OCI-LY1 (cell line): Measurements from ENCODE around the gene RAD51AP1.

Experiments used
- H2AFZ ChIP-seq: fragments of 200-600 bp; sonication (generic), shearing (Covaris generic); 2 replicates; pipeline ENCODE4 v1.6.0; 2014; ENCODE audit warnings: antibody characterized with exemption, mild to moderate bottlenecking, low read length
- H3F3A ChIP-seq: fragments of 200-600 bp; sonication (generic), shearing (Covaris generic); 2 replicates; pipeline ENCODE4 v1.6.0; 2014; ENCODE audit warnings: mild to moderate bottlenecking, antibody characterized with exemption, low read length, moderate library complexity; ENCODE audit not compliant: insufficient read depth
- H3K27ac ChIP-seq: fragments of 200-600 bp; sonication (generic); 2 replicates; pipeline ENCODE4 v1.5.1; 2014; ENCODE audit warnings: low read length, mixed run types, mild to moderate bottlenecking, low read depth; ENCODE audit not compliant: poor library complexity, severe bottlenecking
- H3K27me3 ChIP-seq: fragments of 200-600 bp; sonication (generic); 2 replicates; pipeline ENCODE4 v1.6.0; 2014; ENCODE audit warnings: antibody characterized with exemption, mild to moderate bottlenecking, low read length, moderate library complexity; ENCODE audit not compliant: insufficient read depth
- H3K36me3 ChIP-seq: fragments of 200-600 bp; sonication (generic); 2 replicates; pipeline ENCODE4 v1.6.1; 2014; ENCODE audit warnings: mild to moderate bottlenecking, antibody characterized with exemption, low read length, moderate library complexity, mixed read lengths; ENCODE audit not compliant: insufficient read depth
- H3K4me1 ChIP-seq: fragments of 200-600 bp; sonication (generic); 2 replicates; pipeline ENCODE4 v1.5.1; 2014; ENCODE audit warnings: mild to moderate bottlenecking, low read length, moderate library complexity; ENCODE audit not compliant: insufficient read depth, severe bottlenecking
- H3K4me2 ChIP-seq: fragments of 200-600 bp; sonication (generic), shearing (Covaris generic); 2 replicates; pipeline ENCODE4 v1.6.1; 2014; ENCODE audit warnings: low read length
- H3K4me3 ChIP-seq: fragments of 200-600 bp; sonication (generic); 2 replicates; pipeline ENCODE4 v1.5.1; 2014; ENCODE audit warnings: low read length, low read depth, mild to moderate bottlenecking, mixed read lengths; ENCODE audit not compliant: poor library complexity, severe bottlenecking
- H3K79me2 ChIP-seq: fragments of 200-600 bp; shearing (Covaris generic); 2 replicates; pipeline ENCODE4 v1.6.1; 2016; ENCODE audit warnings: mixed run types, low read length, mixed read lengths; ENCODE audit not compliant: insufficient read depth
- H3K9ac ChIP-seq: fragments of 200-600 bp; sonication (generic), shearing (Covaris generic); 2 replicates; pipeline ENCODE4 v1.6.1; 2014; ENCODE audit warnings: mild to moderate bottlenecking, low read length, mixed read lengths
- H3K9me2 ChIP-seq: fragments of 200-600 bp; sonication (generic), shearing (Covaris generic); 2 replicates; pipeline ENCODE4 v1.6.1; 2014; ENCODE audit warnings: low read depth, mild to moderate bottlenecking, low read length, mixed read lengths
- H3K9me3 ChIP-seq: fragments of 200-600 bp; shearing (Covaris generic); 2 replicates; pipeline ENCODE4 v1.6.1; 2014; ENCODE audit warnings: low read length, mixed read lengths
- H4K20me1 ChIP-seq: fragments of 200-600 bp; sonication (generic), shearing (Covaris generic); 2 replicates; pipeline ENCODE4 v1.6.0; 2016; ENCODE audit warnings: mild to moderate bottlenecking, low read length; ENCODE audit not compliant: insufficient read depth
- EZH2 ChIP-seq: fragments of 200-600 bp; sonication (generic), shearing (Covaris generic); IDR thresholded peaks from 2 replicates; pipeline ENCODE4 v1.8.0; 2017; ENCODE audit warnings: borderline replicate concordance, mixed run types, mild to moderate bottlenecking, antibody characterized with exemption, low read length, moderate library complexity, mixed read lengths
- TF ChIP-seq, protein P1 (sequence below): fragments of 200-600 bp; sonication (generic), shearing (Covaris generic); IDR thresholded peaks from 2 replicates; pipeline ENCODE4 v1.5.1; 2017; ENCODE audit warnings: mild to moderate bottlenecking, antibody characterized with exemption, low read length, moderate library complexity, mixed read lengths

Gene RAD51AP1

DNA sequence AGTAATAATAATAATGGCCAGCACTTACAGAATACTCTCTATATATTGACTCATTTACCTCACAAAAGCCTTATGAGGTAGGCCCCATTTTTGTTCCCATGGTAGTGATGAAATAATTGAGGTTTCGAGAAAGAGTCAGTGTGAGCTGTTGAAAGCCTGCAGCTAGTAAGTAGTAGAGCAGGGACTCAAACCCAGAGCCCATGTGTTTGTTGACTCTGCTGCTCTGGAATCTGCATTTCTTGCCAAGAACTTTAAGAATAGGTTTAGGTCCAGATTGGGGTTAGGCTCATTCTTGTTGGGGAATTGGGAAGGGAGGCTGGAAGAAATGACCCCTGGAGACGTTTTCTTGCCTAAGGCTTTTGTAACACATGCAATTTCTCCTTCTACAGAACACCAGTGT, 51.3 kb downstream of the RAD51AP1 start:
- no peaks in the 10 kb centered on the region for H3K79me2 ChIP-seq
- H3K4me1 ChIP-seq: no peaks in the 10 kb centered on the region
- no peaks in the 10 kb centered on the region for H4K20me1 ChIP-seq
- H3K9me2 ChIP-seq: no peaks in the 10 kb centered on the region
- no peaks in the 10 kb centered on the region for H3K36me3 ChIP-seq
- H3K27me3 ChIP-seq: no peaks in the 10 kb centered on the region; the same call in 1 of the 2 replicates
- H3K4me3 ChIP-seq: no peak overlapping the region
- TF ChIP-seq, protein P1, sequence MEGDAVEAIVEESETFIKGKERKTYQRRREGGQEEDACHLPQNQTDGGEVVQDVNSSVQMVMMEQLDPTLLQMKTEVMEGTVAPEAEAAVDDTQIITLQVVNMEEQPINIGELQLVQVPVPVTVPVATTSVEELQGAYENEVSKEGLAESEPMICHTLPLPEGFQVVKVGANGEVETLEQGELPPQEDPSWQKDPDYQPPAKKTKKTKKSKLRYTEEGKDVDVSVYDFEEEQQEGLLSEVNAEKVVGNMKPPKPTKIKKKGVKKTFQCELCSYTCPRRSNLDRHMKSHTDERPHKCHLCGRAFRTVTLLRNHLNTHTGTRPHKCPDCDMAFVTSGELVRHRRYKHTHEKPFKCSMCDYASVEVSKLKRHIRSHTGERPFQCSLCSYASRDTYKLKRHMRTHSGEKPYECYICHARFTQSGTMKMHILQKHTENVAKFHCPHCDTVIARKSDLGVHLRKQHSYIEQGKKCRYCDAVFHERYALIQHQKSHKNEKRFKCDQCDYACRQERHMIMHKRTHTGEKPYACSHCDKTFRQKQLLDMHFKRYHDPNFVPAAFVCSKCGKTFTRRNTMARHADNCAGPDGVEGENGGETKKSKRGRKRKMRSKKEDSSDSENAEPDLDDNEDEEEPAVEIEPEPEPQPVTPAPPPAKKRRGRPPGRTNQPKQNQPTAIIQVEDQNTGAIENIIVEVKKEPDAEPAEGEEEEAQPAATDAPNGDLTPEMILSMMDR: no peak
- no peak for TF ChIP-seq EZH2
- H3F3A ChIP-seq: no peaks in the 10 kb centered on the region
- H2AFZ ChIP-seq: no peak overlapping the region
- H3K9me3 ChIP-seq: no peaks in the 10 kb centered on the region
- no peak overlapping the region for H3K4me2 ChIP-seq
- no peak overlapping the region for H3K27ac ChIP-seq
- no peak overlapping the region for H3K9ac ChIP-seq

DNA sequence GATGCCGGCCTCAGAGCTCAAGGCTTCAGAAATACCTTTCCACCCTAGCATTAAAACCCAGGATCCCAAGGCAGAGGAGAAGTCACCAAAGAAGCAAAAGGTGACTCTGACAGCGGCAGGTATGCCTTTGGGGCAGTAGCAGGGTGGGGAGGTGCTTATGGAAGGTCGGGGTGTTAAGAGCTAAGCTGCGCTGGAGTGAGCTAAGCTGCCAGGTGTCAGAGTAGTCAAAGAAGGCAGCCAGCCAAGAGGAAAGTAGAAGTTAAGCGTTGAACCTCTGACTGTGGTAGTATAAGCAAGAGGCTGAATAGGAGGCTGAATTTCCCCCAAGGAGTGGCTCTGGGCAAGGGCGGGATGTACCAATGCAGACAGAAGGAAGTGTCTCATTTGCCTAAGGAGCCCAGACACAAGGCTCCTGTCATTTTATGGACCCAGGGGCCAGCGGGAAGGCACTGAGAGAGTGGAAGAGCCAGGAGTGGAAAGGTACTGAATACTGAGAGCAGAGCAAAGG, 52.5 kb downstream of the RAD51AP1 start:
- Histone ChIP-seq H3K4me2 (no peak overlapping the region), H2AFZ (no peak overlapping the region), H3F3A (no peaks in the 10 kb centered on the region), H3K4me3 (no peak overlapping the region), H3K9me3 (no peaks in the 10 kb centered on the region), H3K36me3 (no peaks in the 10 kb centered on the region), H3K27me3 (no peaks in the 10 kb centered on the region; the same call in 1 of the 2 replicates), H3K27ac (no peak overlapping the region), H3K79me2 (no peaks in the 10 kb centered on the region), H3K9ac (no peak overlapping the region), H4K20me1 (no peaks in the 10 kb centered on the region), H3K9me2 (no peaks in the 10 kb centered on the region), H3K4me1 (no peaks in the 10 kb centered on the region)
- TF ChIP-seq EZH2: no peak
- TF ChIP-seq, protein P1: no peak

DNA sequence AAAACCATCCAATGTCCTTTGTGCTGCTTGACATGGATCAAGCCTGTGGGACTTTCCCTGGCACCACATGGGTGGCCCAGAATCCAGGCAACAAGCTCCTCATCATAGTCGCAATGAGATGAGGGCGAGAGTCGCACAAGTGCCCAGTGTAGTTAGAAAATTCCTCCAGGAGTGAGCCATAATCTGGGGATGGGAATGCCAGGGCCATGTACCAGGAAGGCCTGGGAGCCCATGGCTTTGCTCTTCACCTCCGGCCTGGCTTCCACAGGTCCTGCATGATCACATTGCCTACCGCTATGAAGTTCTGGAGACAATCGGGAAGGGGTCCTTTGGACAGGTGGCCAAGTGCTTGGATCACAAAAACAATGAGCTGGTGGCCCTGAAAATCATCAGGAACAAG, 57.2 kb downstream of the RAD51AP1 start:
- Histone ChIP-seq H3K9me3 (no peaks in the 10 kb centered on the region), H3K27me3 (no peaks in the 10 kb centered on the region; the same call in 1 of the 2 replicates), H3K9me2 (no peaks in the 10 kb centered on the region), H3F3A (no peaks in the 10 kb centered on the region), H4K20me1 (no peaks in the 10 kb centered on the region), H3K79me2 (no peaks in the 10 kb centered on the region), H3K4me3 (no peak overlapping the region), H3K36me3 (no peaks in the 10 kb centered on the region), H3K9ac (no peak overlapping the region), H3K27ac (no peak overlapping the region), H3K4me2 (no peak overlapping the region), H2AFZ (no peak overlapping the region), H3K4me1 (no peaks in the 10 kb centered on the region)
- TF ChIP-seq, protein P1: no peak
- no peak for TF ChIP-seq EZH2
